Kidney (tissue), 14 donors: ENCODE measurements around the gene KCNAB1. TPM values are rescaled to one million over a fixed set of nuclear protein-coding genes. Genes with fewer than 3 reads are reported as not detected.

Source experiments
- DNase-seq, 5 donors: peaks; one replicate each; pipeline ENCODE4 v3.0.0-alpha.2; 2013 to 2020
- FAIRE-seq: peaks from 2 replicates; lab custom pipeline; 2012; peaks lifted over from hg19 to GRCh38; lab: Jason Lieb, UNC
- H3K27ac ChIP-seq, 2 donors: one replicate each; pipeline ENCODE4 v1.7.0; 2013; ENCODE audit warnings: low read depth in 2 of 2, low read length in 2 of 2, inconsistent platforms in 1 of 2
- H3K27me3 ChIP-seq: one replicate; pipeline ENCODE4 v1.7.1; 2013; ENCODE audit warnings: low read length, inconsistent platforms; ENCODE audit not compliant: control insufficient read depth, insufficient read depth
- H3K36me3 ChIP-seq, 3 donors: one replicate each; pipeline versions ENCODE4 v1.7.0 to v1.7.1; 2013; ENCODE audit warnings: low read length in 3 of 3, control low read depth in 1 of 3, inconsistent platforms in 1 of 3; ENCODE audit not compliant: insufficient read depth in 3 of 3, control insufficient read depth in 2 of 3
- H3K4me1 ChIP-seq, 3 donors: one replicate each; pipeline versions ENCODE4 v1.7.0 to v1.7.1; 2013; ENCODE audit warnings: low read length in 3 of 3, inconsistent platforms in 1 of 3, low read depth in 1 of 3; ENCODE audit not compliant: control insufficient read depth in 2 of 3, insufficient read depth in 2 of 3
- H3K4me3 ChIP-seq, 3 donors: one replicate each; pipeline versions ENCODE4 v1.7.0 to v1.8.1; 2013; ENCODE audit warnings: low read length in 3 of 3, control low read depth in 1 of 3, inconsistent platforms in 1 of 3
- H3K9ac ChIP-seq, 3 donors: one replicate each; pipeline versions ENCODE4 v1.7.0 to v1.7.1; 2013; ENCODE audit warnings: low read length in 3 of 3, control low read depth in 1 of 3, inconsistent platforms in 1 of 3
- H3K9me3 ChIP-seq, 3 donors: one replicate each; pipeline versions ENCODE4 v1.7.0 to v1.7.1; 2013; ENCODE audit warnings: low read length in 3 of 3, control low read depth in 1 of 3, inconsistent platforms in 1 of 3; ENCODE audit not compliant: control insufficient read depth in 2 of 3, insufficient read depth in 1 of 3
- CTCF ChIP-seq: IDR thresholded peaks from 3 replicates; pipeline ENCODE4 v1.5.1; 2012; ENCODE audit warnings: mild to moderate bottlenecking, moderate library complexity, borderline replicate concordance; ENCODE audit not compliant: insufficient read depth; ENCODE audit errors: extremely low read depth
- intact Hi-C: fragments of 100-400 bp; cut with DNase I; formaldehyde crosslinking; loops from one replicate; pipeline ENCODE4 v1.11.1; 2022
- polyA plus RNA-seq: library from polyadenylated mRNA; stranded (reverse); fragments of 350-450 nt; fragmentation: Illumina TruSeq; extraction: RNeasy Lipid Tissue Mini Kit (QIAGEN cat#74804); gene quantifications from one replicate; pipeline ENCODE4 v1.2.3, GENCODE V29; 2014; ENCODE audit warnings: low read depth, low replicate concordance; ENCODE audit not compliant: insufficient read depth
- total RNA-seq: library from RNA; stranded (reverse); fragmentation: NEBNext Ultra II Directional; extraction: Animal tissue kit (Norgen Biotek cat#: 25700); gene quantifications from one replicate; pipeline ENCODE4 v1.2.1, GENCODE V29; 2021
- donor health status: control.
- donor health status: control.
- donor health status: control.
- donor health status: control.
- donor health status: control.
- donor health status: DM: yes; HTN: yes; CAD: no.
- donor health status: Normal renal cell carcinoma (clear cell type).

The KCNAB1 gene
- total and polyA plus RNA-seq, 2 donors from 2014 or later, result 1.7 to 6.6 TPM

- DNase-seq (no peak), FAIRE-seq (no peak)
- Histone ChIP-seq H3K9me3 (no peaks in the 10 kb centered on the region), H3K9ac (no peak overlapping the region), H3K27ac (no peak overlapping the region), H3K36me3 (no peaks in the 10 kb centered on the region), H3K4me1 (no peaks in the 10 kb centered on the region), H3K4me3 (no peak overlapping the region), H3K27me3 (no peaks in the 10 kb centered on the region)
- intact Hi-C loops, result no loop called here
- no peak for TF ChIP-seq CTCF
Observed at GRCh38 chr3:156389449-156389950, 269.1 kb downstream of the KCNAB1 start.

DNA sequence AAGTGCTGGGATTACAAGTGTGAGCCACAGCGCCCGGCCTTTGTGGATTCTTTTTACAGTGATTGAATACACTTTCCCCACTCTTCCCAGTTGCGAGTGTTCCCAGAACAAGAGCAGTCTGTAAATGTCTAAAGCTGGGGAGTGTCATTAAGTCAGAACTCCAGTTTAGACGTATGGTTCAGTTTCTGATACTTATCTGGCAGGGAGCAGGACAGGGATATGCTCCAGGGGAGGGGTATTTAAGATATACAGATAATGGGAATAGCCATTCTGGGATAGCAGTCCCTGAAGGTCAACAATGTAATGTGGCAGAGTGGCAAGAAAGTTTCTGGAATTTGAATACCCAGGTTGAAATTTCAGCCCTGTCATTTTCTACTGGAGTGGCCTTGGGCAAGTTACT lies 270.5 kb downstream of the KCNAB1 start:
- Histone ChIP-seq H3K4me3 (no peak overlapping the region), H3K4me1 (no peaks in the 10 kb centered on the region), H3K27me3 (no peaks in the 10 kb centered on the region), H3K27ac (no peak overlapping the region), H3K36me3 (no peaks in the 10 kb centered on the region), H3K9me3 (no peaks in the 10 kb centered on the region), H3K9ac (no peak overlapping the region)
- no peak for TF ChIP-seq CTCF
- intact Hi-C loops, result no loop called here
- no peak for DNase-seq
- FAIRE-seq, result no peak

DNA sequence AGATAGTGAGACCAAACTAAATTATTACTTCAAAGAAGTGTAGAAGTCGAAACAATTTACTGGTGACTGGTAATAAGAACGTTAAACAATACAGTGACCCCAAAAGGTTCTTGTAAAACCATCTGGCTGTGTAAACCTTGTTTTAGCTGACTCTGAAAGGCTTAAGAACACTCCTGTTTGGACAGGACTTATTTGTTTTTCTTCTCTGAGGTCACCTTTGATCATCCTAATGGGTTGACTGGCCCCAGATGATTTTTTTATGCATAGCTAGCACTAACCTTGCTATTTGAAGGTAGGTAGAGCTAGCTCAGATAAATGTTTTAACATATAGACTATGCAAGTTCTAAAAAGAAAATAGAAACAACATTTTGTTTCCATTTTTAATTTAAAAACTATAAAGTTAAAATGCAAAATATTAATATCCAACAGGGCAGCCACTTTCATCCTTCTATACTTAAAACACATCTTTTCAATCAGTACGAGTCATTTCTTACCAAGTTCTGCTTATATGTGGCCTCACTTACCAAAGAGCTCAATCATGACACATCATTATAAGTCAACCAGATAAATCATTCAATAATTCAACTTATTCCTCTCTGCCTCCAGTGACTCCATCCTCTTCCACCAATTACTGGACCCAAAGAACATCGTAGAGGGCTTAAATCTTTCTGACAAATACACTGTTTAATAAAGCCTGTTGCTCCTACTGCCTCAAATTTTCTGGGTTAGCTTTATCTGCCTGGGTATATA lies 275.8 kb downstream of the KCNAB1 start:
- H3K36me3 ChIP-seq, result no peaks in the 10 kb centered on the region
- no peaks in the 10 kb centered on the region for H3K4me1 ChIP-seq
- FAIRE-seq (no peak), DNase-seq (peak in 1 of 5 donors; percentile 18)
- H3K27me3 ChIP-seq, result no peaks in the 10 kb centered on the region
- no peak overlapping the region for H3K9ac ChIP-seq
- no peak overlapping the region for H3K27ac ChIP-seq
- no peaks in the 10 kb centered on the region for H3K9me3 ChIP-seq
- TF ChIP-seq CTCF, result no peak
- intact Hi-C loops, result no loop called here
- no peak overlapping the region for H3K4me3 ChIP-seq
